G401 (cell line): ENCODE data around the gene RNPEP. TPM values are rescaled to one million over a fixed set of nuclear protein-coding genes. Genes with fewer than 3 reads are reported as not detected.
"Not testable (repeated sequence)": the region's sequence is repeated elsewhere in the genome, so short reads cannot be mapped to it uniquely, and the experiment has no call there.

Source experiments
- DNase-seq: peaks from one replicate; pipeline ENCODE4 v3.0.0-alpha.2; 2015; ENCODE audit warnings: low spot score
- in situ Hi-C: cut with HindIII; loops from 2 replicates; pipeline ENCODE4 v1.10.0; 2016; ENCODE audit warnings: low sequenced_read_pairs, mixed read lengths
- total RNA-seq: library from RNA; depleted of rRNA; stranded (reverse); fragments of >200 nt; shearing (Covaris generic); gene quantifications from 2 replicates; pipeline ENCODE4 v1.2.3, GENCODE V29; 2014

Gene RNPEP
- total RNA-seq, 1 experiment from 2014 or later = 79.5 TPM

- no peak for DNase-seq
- in situ Hi-C loops = loop anchor here (25.0 kb wide), 1 partner anchor 119 kb away; the partner anchor contains the start of gene ARL8A
These were observed 36.2 kb downstream of the RNPEP start for GRCh38 chr1:202018468-202019234.

- in situ Hi-C loops = loop anchor here (25.0 kb wide), 1 partner anchor 118 kb away; the partner anchor contains the start of gene ARL8A
- DNase-seq = not testable (repeated sequence)
These were observed 36.7 kb downstream of the RNPEP start for GRCh38 chr1:202019235-202019558.

- in situ Hi-C loops = loop anchor here (25.0 kb wide), 1 partner anchor 114 kb away; the partner anchor contains the start of gene ARL8A
- DNase-seq = peak; percentile 7
These were observed 40.6 kb downstream of the RNPEP start for GRCh38 chr1:202023001-202023433.

- in situ Hi-C loops = no loop called here
- DNase-seq = no peak
These were observed 46.8 kb downstream of the RNPEP start for GRCh38 chr1:202029171-202029665.

- DNase-seq = no peak
- in situ Hi-C loops = no loop called here
These were observed 47.3 kb downstream of the RNPEP start for GRCh38 chr1:202029727-202030126.

- in situ Hi-C loops = no loop called here
- DNase-seq = no peak
These were observed 49.3 kb downstream of the RNPEP start for GRCh38 chr1:202031796-202032195.

GRCh38 chr1:202034149-202034682, 51.8 kb downstream of the RNPEP start:
- no peak for DNase-seq
- in situ Hi-C loops = no loop called here

- in situ Hi-C loops = no loop called here
- no peak for DNase-seq
These were observed 52.4 kb downstream of the RNPEP start for GRCh38 chr1:202034683-202035462.

- no peak for DNase-seq
- in situ Hi-C loops = no loop called here
These were observed 54.3 kb downstream of the RNPEP start for GRCh38 chr1:202036595-202037387.

- in situ Hi-C loops = no loop called here
These were observed 55.4 kb downstream of the RNPEP start for GRCh38 chr1:202037706-202038296.

GRCh38 chr1:202038688-202039346, 56.4 kb downstream of the RNPEP start:
- DNase-seq = no peak
- in situ Hi-C loops = no loop called here

More at GRCh38 chr1:202037706-202038296, 55.4 kb downstream of the RNPEP start:
- no peak for DNase-seq

- DNase-seq = no peak
- in situ Hi-C loops = no loop called here
These were observed 63.3 kb downstream of the RNPEP start for GRCh38 chr1:202045705-202046104.

- in situ Hi-C loops = no loop called here
- DNase-seq = no peak
These were observed 63.8 kb downstream of the RNPEP start for GRCh38 chr1:202046227-202046626.

GRCh38 chr1:202046748-202047708, 64.6 kb downstream of the RNPEP start:
- in situ Hi-C loops = no loop called here
- no peak for DNase-seq

GRCh38 chr1:202047977-202048376, 65.5 kb downstream of the RNPEP start:
- no peak for DNase-seq
- in situ Hi-C loops = no loop called here

GRCh38 chr1:202049129-202049528, 66.7 kb downstream of the RNPEP start:
- in situ Hi-C loops = no loop called here
- DNase-seq = no peak

GRCh38 chr1:202054094-202054493, 71.6 kb downstream of the RNPEP start:
- no peak for DNase-seq
- in situ Hi-C loops = no loop called here
